ENCODE results near the gene EFCC1. TPM values are rescaled to one million over a fixed set of nuclear protein-coding genes. Genes with fewer than 3 reads are reported as not detected.

EFCC1 gene, protein sequence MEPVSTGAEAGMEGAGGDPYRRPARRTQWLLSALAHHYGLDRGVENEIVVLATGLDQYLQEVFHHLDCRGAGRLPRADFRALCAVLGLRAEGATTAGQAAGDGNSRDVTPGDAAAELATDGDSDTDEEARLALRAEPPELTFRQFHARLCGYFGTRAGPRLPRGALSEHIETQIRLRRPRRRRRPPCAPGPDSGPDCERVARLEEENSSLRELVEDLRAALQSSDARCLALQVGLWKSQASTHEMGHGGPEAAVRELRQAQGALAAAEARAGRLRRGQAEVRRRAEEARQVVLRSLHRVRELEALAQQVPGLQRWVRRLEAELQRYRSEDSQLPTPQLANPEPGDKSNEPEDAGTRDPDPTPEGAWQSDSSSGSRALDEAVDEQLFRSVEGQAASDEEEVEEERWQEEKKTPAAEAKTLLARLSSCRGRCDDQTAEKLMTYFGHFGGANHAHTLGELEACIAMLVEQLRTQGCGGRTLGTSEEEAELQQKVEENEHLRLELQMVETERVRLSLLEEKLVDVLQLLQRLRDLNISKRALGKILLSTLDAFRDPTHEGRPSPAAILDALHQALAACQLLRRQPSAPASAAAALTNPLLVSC
- polyA plus RNA-seq (2013), result 9.0 TPM

DNA sequence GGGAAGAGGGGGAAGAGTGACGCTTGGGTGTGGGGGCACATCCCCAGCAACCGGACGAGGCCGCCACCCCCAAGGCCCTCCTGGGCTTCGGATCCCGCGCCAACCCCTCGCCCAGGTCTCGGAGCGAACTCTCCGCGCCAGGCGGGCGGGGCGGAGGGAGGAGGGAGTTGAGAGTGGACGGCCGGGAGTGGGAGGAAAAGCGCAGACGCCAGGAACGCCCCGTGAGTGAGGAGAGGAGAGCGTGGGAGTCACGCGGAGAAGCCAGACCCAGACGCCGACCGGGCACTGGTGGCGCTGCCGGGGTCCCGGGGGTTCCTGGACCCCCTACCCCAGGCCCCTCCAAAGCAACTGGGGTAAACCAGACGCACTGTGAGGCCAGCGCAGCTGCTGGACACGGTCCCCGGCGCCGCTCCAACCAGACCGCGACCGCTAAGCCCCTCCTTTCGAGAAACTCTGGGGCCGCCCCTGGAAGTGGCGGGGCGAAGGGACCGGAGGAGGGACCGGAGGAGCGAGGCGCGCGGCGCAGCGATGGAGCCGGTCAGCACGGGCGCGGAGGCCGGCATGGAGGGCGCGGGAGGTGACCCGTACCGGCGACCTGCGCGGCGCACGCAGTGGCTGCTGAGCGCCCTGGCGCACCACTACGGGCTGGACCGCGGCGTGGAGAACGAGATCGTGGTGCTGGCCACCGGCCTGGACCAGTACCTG is at the start of gene EFCC1:
Gene EFCC1 (plus strand): TSS at position 204 of the 705 bp plus-strand sequence. CDS start 325 bp downstream, at position 529.
- POLR2A ChIA-PET, result interaction anchor here (0.8 to 1.6 kb wide), 2 partner anchors 7 to 13 kb away, joined by 3 to 4 read pairs; no protein-coding TSS in a partner anchor
- no peaks in the 10 kb centered on the region for H3K36me3 ChIP-seq (ENCODE audit: control insufficient read depth in 4 of 4, insufficient read depth in 4 of 4, low read length in 3 of 4)
- no peaks in the 10 kb centered on the region for H3K27me3 ChIP-seq (replicated peaks in 2 of 5; ENCODE audit: control insufficient read depth in 4 of 5, insufficient read depth in 5 of 5, low read length in 4 of 5)
- CTCF ChIA-PET, result interaction anchor here (0.7 to 16.5 kb wide), 2 partner anchors 11 to 52 kb away, joined by 3 to 195 read pairs; no protein-coding TSS in a partner anchor
- H3K27ac ChIP-seq (ENCODE audit: insufficient read depth in 1 of 2, low read depth in 1 of 2, low read length in 2 of 2, poor library complexity in 1 of 2, severe bottlenecking in 2 of 2), result peak within 1 kb of the TSS in 1 of 2 experiments; percentile 28
- WGBS (ENCODE audit: insufficient coverage), result 1% methylated on average over 61 of the region's 74 CpGs
- peak within 1 kb of the TSS; percentile 56 to 88 (median 78) for H3K4me3 ChIP-seq (ENCODE audit: control insufficient read depth in 1 of 7, extremely low read depth in 1 of 7, insufficient read depth in 4 of 7, low read depth in 2 of 7, low read length in 6 of 7)
- DNase-seq, result peak in 2 of 3 donors; percentile 55 to 70
- peaks cover 18 to 91% (median 77%) of the 10 kb centered on the region in 4 experiments for H3K4me1 ChIP-seq (ENCODE audit: control extremely low read depth in 1 of 4, control insufficient read depth in 4 of 4, insufficient read depth in 4 of 4, low read length in 3 of 4)
- H3K9me3 ChIP-seq (ENCODE audit: control extremely low read depth in 1 of 5, control insufficient read depth in 4 of 5, insufficient read depth in 2 of 5, low read depth in 1 of 5, low read length in 4 of 5), result no peaks in the 10 kb centered on the region

DNA sequence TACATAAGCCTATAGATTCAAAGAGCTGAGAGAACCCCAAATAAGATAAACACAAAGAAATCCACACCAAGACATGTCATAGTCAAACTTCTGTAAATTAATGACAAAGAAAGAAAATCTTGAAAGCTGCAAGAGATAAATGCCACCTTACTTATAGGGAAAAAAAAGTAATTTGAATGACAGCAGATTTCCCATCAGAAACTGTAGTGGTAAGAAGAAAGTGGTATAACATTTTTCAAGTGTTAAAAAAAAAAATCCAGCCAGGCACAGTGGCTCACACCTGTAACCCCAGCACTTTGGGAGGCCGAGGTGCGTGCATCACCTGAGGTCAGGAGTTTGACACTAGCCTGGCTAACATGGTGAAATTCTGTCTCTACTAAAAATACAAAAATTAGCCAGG is 44.7 kb upstream of the EFCC1 start:
- Histone ChIP-seq H3K4me3 (ENCODE audit: control insufficient read depth in 1 of 7, extremely low read depth in 1 of 7, insufficient read depth in 4 of 7, low read depth in 2 of 7, low read length in 6 of 7) (no peak overlapping the region), H3K27ac (ENCODE audit: insufficient read depth in 1 of 2, low read depth in 1 of 2, low read length in 2 of 2, poor library complexity in 1 of 2, severe bottlenecking in 2 of 2) (no peak overlapping the region), H3K9me3 (ENCODE audit: control extremely low read depth in 1 of 5, control insufficient read depth in 4 of 5, insufficient read depth in 2 of 5, low read depth in 1 of 5, low read length in 4 of 5) (peaks cover 0 to 5% (median 0%) of the 10 kb centered on the region in 5 experiments), H3K36me3 (ENCODE audit: control insufficient read depth in 4 of 4, insufficient read depth in 4 of 4, low read length in 3 of 4) (no peaks in the 10 kb centered on the region), H3K4me1 (ENCODE audit: control extremely low read depth in 1 of 4, control insufficient read depth in 4 of 4, insufficient read depth in 4 of 4, low read length in 3 of 4) (no peaks in the 10 kb centered on the region), H3K27me3 (replicated peaks in 2 of 5; ENCODE audit: control insufficient read depth in 4 of 5, insufficient read depth in 5 of 5, low read length in 4 of 5) (no peaks in the 10 kb centered on the region)
- ChIA-PET POLR2A (no interaction called here), CTCF (interaction anchor here (0.6 kb wide), 1 partner anchor 138 kb away, joined by 3 read pairs; no protein-coding TSS in a partner anchor)
- DNase-seq, result peak in 2 of 3 donors; percentile 15 to 22
- WGBS (ENCODE audit: insufficient coverage), result no CpG with 5 or more reads among the region's 2 CpGs

DNA sequence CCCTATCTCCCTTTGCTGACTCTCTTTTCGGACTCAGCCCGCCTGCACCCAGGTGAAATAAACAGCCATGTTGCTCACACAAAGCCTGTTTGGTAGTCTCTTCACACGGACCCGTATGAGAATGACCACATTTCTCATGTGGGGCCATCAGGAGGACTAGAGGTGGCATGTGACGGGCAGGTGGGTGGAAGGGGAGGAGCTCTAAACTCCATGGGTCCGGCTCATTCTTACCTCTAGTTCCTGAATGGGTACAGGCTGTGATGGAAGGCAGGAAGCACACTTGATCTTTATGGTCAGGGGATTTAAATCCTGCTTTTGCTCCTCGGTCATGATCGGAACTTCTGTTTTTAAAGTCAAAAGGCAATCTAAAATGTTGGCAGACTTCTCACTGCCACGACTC is 35.8 kb upstream of the EFCC1 start:
- CTCF ChIA-PET, result no interaction called here
- no peaks in the 10 kb centered on the region for H3K9me3 ChIP-seq (ENCODE audit: control extremely low read depth in 1 of 5, control insufficient read depth in 4 of 5, insufficient read depth in 2 of 5, low read depth in 1 of 5, low read length in 4 of 5)
- H3K27ac ChIP-seq (ENCODE audit: insufficient read depth in 1 of 2, low read depth in 1 of 2, low read length in 2 of 2, poor library complexity in 1 of 2, severe bottlenecking in 2 of 2), result no peak overlapping the region
- no peaks in the 10 kb centered on the region for H3K27me3 ChIP-seq (replicated peaks in 2 of 5; ENCODE audit: control insufficient read depth in 4 of 5, insufficient read depth in 5 of 5, low read length in 4 of 5)
- no peak for DNase-seq
- H3K36me3 ChIP-seq (ENCODE audit: control insufficient read depth in 4 of 4, insufficient read depth in 4 of 4, low read length in 3 of 4), result peaks cover 0 to 2% (median 0%) of the 10 kb centered on the region in 4 experiments
- H3K4me1 ChIP-seq (ENCODE audit: control extremely low read depth in 1 of 4, control insufficient read depth in 4 of 4, insufficient read depth in 4 of 4, low read length in 3 of 4), result peaks cover 0 to under 1% (median 0%) of the 10 kb centered on the region in 4 experiments
- H3K4me3 ChIP-seq (ENCODE audit: control insufficient read depth in 1 of 7, extremely low read depth in 1 of 7, insufficient read depth in 4 of 7, low read depth in 2 of 7, low read length in 6 of 7), result no peak overlapping the region
- POLR2A ChIA-PET, result no interaction called here
- 97% methylated on average over 3 of the region's 9 CpGs for WGBS (ENCODE audit: insufficient coverage)

DNA sequence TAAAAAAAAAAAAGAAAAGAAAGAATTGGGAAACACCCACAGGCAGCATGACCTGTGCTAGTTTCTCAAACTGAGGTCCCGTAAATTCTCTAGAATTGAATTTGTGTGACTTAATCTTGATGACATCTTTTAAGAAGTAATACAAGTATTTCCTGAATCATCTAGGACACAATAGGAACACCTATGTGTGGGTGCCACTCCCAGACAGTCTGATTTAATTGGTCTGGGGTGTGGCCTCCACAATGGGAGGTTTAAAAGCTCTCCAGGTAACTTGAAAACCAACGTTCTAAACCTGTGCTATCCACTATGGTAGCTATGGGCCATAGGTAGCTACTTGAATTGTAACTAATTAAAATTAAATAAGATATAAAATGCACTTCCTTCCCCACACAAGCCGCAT is 35.3 kb upstream of the EFCC1 start:
- Histone ChIP-seq H3K27ac (ENCODE audit: insufficient read depth in 1 of 2, low read depth in 1 of 2, low read length in 2 of 2, poor library complexity in 1 of 2, severe bottlenecking in 2 of 2) (no peak overlapping the region), H3K4me1 (ENCODE audit: control extremely low read depth in 1 of 4, control insufficient read depth in 4 of 4, insufficient read depth in 4 of 4, low read length in 3 of 4) (peaks cover 0 to 5% (median 3%) of the 10 kb centered on the region in 4 experiments), H3K36me3 (ENCODE audit: control insufficient read depth in 4 of 4, insufficient read depth in 4 of 4, low read length in 3 of 4) (peaks cover 0 to 2% (median 0%) of the 10 kb centered on the region in 4 experiments), H3K9me3 (ENCODE audit: control extremely low read depth in 1 of 5, control insufficient read depth in 4 of 5, insufficient read depth in 2 of 5, low read depth in 1 of 5, low read length in 4 of 5) (no peaks in the 10 kb centered on the region), H3K4me3 (ENCODE audit: control insufficient read depth in 1 of 7, extremely low read depth in 1 of 7, insufficient read depth in 4 of 7, low read depth in 2 of 7, low read length in 6 of 7) (no peak overlapping the region), H3K27me3 (replicated peaks in 2 of 5; ENCODE audit: control insufficient read depth in 4 of 5, insufficient read depth in 5 of 5, low read length in 4 of 5) (no peaks in the 10 kb centered on the region)
- CTCF ChIA-PET, result no interaction called here
- POLR2A ChIA-PET, result no interaction called here
- DNase-seq, result no peak
- WGBS (ENCODE audit: insufficient coverage), result 100% methylated on average over 1 of the region's 3 CpGs

DNA sequence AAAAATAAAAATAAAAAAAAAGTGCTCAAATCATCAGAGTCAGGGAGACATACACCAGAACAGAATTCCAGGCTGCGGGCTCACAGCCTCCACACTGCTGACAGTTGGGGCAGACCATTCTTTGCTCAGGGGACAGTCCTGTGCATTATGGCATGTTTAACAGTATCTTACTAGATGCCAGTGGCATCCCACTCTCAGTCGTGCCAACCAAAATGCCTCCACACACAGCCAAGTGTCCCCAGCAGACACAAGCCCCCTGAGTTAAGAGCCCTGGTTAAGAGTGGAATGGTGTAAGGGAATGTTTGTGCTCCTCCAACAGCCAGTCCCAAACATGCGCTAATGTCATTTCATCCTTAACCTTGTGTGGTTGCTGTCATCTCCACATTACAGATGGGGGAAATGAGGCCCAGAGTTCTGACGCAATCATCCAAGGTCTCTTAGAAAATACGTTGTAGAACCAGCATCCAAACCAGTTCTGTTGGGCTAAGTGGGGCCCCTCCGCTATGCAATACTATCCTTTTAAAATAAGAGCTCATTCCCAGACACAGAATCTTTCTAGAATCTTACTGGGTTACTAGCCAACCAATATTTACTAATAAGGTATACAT is 33.3 kb upstream of the EFCC1 start:
- ChIA-PET CTCF (interaction anchor here (1.4 to 7.4 kb wide), 5 partner anchors 15 to 86 kb away, joined by 4 to 98 read pairs (median 46); partner anchors contain the start of gene CFAP92), POLR2A (interaction anchor here (0.6 kb wide), 1 partner anchor 55 kb away, joined by 3 read pairs; no protein-coding TSS in a partner anchor)
- no peak overlapping the region for H3K4me3 ChIP-seq (ENCODE audit: control insufficient read depth in 1 of 7, extremely low read depth in 1 of 7, insufficient read depth in 4 of 7, low read depth in 2 of 7, low read length in 6 of 7)
- H3K36me3 ChIP-seq (ENCODE audit: control insufficient read depth in 4 of 4, insufficient read depth in 4 of 4, low read length in 3 of 4), result peaks cover 0 to 2% (median 0%) of the 10 kb centered on the region in 4 experiments
- peaks cover 0 to 17% (median 13%) of the 10 kb centered on the region in 4 experiments for H3K4me1 ChIP-seq (ENCODE audit: control extremely low read depth in 1 of 4, control insufficient read depth in 4 of 4, insufficient read depth in 4 of 4, low read length in 3 of 4)
- H3K9me3 ChIP-seq (ENCODE audit: control extremely low read depth in 1 of 5, control insufficient read depth in 4 of 5, insufficient read depth in 2 of 5, low read depth in 1 of 5, low read length in 4 of 5), result no peaks in the 10 kb centered on the region
- H3K27me3 ChIP-seq (replicated peaks in 2 of 5; ENCODE audit: control insufficient read depth in 4 of 5, insufficient read depth in 5 of 5, low read length in 4 of 5), result no peaks in the 10 kb centered on the region
- WGBS (ENCODE audit: insufficient coverage), result 100% methylated on average over 2 of the region's 6 CpGs
- no peak overlapping the region for H3K27ac ChIP-seq (ENCODE audit: insufficient read depth in 1 of 2, low read depth in 1 of 2, low read length in 2 of 2, poor library complexity in 1 of 2, severe bottlenecking in 2 of 2)
- no peak for DNase-seq

DNA sequence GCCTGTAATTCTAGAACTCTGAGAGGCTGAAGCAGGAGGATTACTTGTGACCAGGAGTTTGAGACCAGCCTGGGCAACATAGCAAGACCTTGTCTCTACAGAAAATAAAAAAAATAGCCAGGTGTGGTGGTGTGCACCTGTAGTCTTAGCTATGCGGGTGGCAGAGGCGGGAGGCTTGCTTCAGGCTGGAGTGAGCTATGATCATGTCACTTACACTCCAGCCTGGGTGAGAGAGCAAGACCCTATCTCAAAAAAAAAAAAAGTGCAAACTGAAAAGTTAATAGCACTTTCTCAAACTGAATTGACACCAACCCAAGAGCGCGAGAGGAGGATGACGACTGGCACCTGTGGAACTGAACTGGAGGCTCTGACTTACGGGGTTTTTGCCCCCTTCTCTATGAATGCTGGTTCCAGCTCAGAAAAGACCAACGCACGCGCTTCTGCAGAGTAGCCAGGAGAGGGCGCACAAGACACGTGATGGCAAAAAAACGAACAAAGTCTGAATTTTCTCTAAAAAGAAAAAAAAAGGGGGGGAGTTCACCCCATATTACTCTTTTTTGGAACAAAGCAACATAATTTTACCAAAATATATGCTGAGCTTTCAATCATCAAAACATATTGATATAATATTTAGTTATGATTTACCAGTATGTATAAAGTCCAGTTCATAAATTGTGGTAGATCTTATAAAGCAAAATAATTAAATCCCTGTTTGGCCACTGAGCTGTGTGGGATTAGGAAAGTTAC is 30.9 kb upstream of the EFCC1 start:
- Histone ChIP-seq H3K36me3 (ENCODE audit: control insufficient read depth in 4 of 4, insufficient read depth in 4 of 4, low read length in 3 of 4) (peaks cover 0 to 2% (median 0%) of the 10 kb centered on the region in 4 experiments), H3K27me3 (replicated peaks in 2 of 5; ENCODE audit: control insufficient read depth in 4 of 5, insufficient read depth in 5 of 5, low read length in 4 of 5) (no peaks in the 10 kb centered on the region), H3K9me3 (ENCODE audit: control extremely low read depth in 1 of 5, control insufficient read depth in 4 of 5, insufficient read depth in 2 of 5, low read depth in 1 of 5, low read length in 4 of 5) (no peaks in the 10 kb centered on the region), H3K4me3 (ENCODE audit: control insufficient read depth in 1 of 7, extremely low read depth in 1 of 7, insufficient read depth in 4 of 7, low read depth in 2 of 7, low read length in 6 of 7) (no peak overlapping the region), H3K4me1 (ENCODE audit: control extremely low read depth in 1 of 4, control insufficient read depth in 4 of 4, insufficient read depth in 4 of 4, low read length in 3 of 4) (peaks cover 6 to 26% (median 21%) of the 10 kb centered on the region in 4 experiments), H3K27ac (ENCODE audit: insufficient read depth in 1 of 2, low read depth in 1 of 2, low read length in 2 of 2, poor library complexity in 1 of 2, severe bottlenecking in 2 of 2) (no peak overlapping the region)
- WGBS (ENCODE audit: insufficient coverage), result 31% methylated on average over 4 of the region's 12 CpGs
- DNase-seq, result peak; percentile 61 to 81 (median 79)
- ChIA-PET POLR2A (interaction anchor here (0.6 to 1.0 kb wide), 3 partner anchors 46 to 131 kb away, joined by 3 to 5 read pairs (median 5); no protein-coding TSS in a partner anchor), CTCF (interaction anchor here (0.6 to 7.4 kb wide), 41 partner anchors 11 to 279 kb away, joined by 3 to 98 read pairs (median 5); partner anchors contain the start of genes CFAP92, COPG1 and GP9)
